Astrocyte (in vitro differentiated cells and primary cell): ENCODE data around the gene SAMM50. TPM values are rescaled to one million over a fixed set of nuclear protein-coding genes. Genes with fewer than 3 reads are reported as not detected.

ENCODE experiments used
- DNase-seq: peaks from one replicate; pipeline ENCODE4 v3.0.0-alpha.2; 2010; ENCODE audit warnings: low read depth
- FAIRE-seq: peaks from 2 replicates; lab custom pipeline; 2011; peaks lifted over from hg19 to GRCh38; lab: Jason Lieb, UNC
- H2AFZ ChIP-seq: 2 replicates; pipeline ENCODE4 v1.6.0; 2012; ENCODE audit warnings: low read depth, low read length, inconsistent platforms
- H3K27ac ChIP-seq: 2 replicates; pipeline ENCODE4 v1.5.1; 2011; ENCODE audit warnings: low read depth, low read length, inconsistent platforms
- H3K27me3 ChIP-seq: 2 replicates; pipeline ENCODE4 v1.6.0; 2011; ENCODE audit warnings: low read length, inconsistent platforms; ENCODE audit not compliant: insufficient read depth
- H3K36me3 ChIP-seq: 2 replicates; pipeline ENCODE4 v1.5.1; 2011; ENCODE audit warnings: low read length, inconsistent platforms; ENCODE audit not compliant: insufficient read depth
- H3K4me1 ChIP-seq: 2 replicates; pipeline ENCODE4 v1.5.1; 2011; ENCODE audit warnings: low read length, inconsistent platforms; ENCODE audit not compliant: insufficient read depth
- H3K4me2 ChIP-seq: 2 replicates; pipeline ENCODE4 v1.6.0; 2012; ENCODE audit warnings: low read length, inconsistent platforms
- H3K4me3 ChIP-seq: 2 replicates; pipeline ENCODE4 v1.5.1; 2011; ENCODE audit warnings: low read depth, mild to moderate bottlenecking, low read length, inconsistent platforms; ENCODE audit not compliant: insufficient read depth
- H3K79me2 ChIP-seq: 2 replicates; pipeline ENCODE4 v1.6.0; 2012; ENCODE audit warnings: mild to moderate bottlenecking, low read length, inconsistent platforms; ENCODE audit not compliant: insufficient read depth
- H3K9ac ChIP-seq: 2 replicates; pipeline ENCODE4 v1.6.0; 2012; ENCODE audit warnings: mild to moderate bottlenecking, low read length, inconsistent platforms
- H3K9me3 ChIP-seq: 2 replicates; pipeline ENCODE4 v1.5.1; 2012; ENCODE audit warnings: low read depth, mild to moderate bottlenecking, low read length, inconsistent platforms; ENCODE audit not compliant: insufficient read depth
- H4K20me1 ChIP-seq: 2 replicates; pipeline ENCODE4 v1.6.0; 2012; ENCODE audit warnings: low read length, inconsistent platforms; ENCODE audit not compliant: insufficient read depth
- H3K27ac Mint-ChIP-seq: one replicate; pipeline ENCODE4 v1.8.0; 2021; ENCODE audit warnings: mild to moderate bottlenecking, mixed read lengths; ENCODE audit not compliant: unreplicated experiment
- H3K27me3 Mint-ChIP-seq: one replicate; pipeline ENCODE4 v1.8.0; 2021; ENCODE audit warnings: low read depth, mixed read lengths; ENCODE audit not compliant: unreplicated experiment
- H3K36me3 Mint-ChIP-seq: one replicate; pipeline ENCODE4 v1.8.0; 2021; ENCODE audit warnings: low read depth, mixed read lengths; ENCODE audit not compliant: unreplicated experiment
- H3K4me1 Mint-ChIP-seq: one replicate; pipeline ENCODE4 v1.8.0; 2021; ENCODE audit warnings: low read depth, mixed read lengths; ENCODE audit not compliant: unreplicated experiment
- H3K4me3 Mint-ChIP-seq: one replicate; pipeline ENCODE4 v1.8.0; 2021; ENCODE audit warnings: mild to moderate bottlenecking, moderate library complexity, mixed read lengths; ENCODE audit not compliant: unreplicated experiment
- H3K9me3 Mint-ChIP-seq: one replicate; pipeline ENCODE4 v1.8.0; 2021; ENCODE audit warnings: mild to moderate bottlenecking, mixed read lengths; ENCODE audit not compliant: unreplicated experiment
- CTCF ChIP-seq: IDR thresholded peaks from 2 replicates; pipeline ENCODE4 v1.5.1; 2011; ENCODE audit warnings: low read depth, mild to moderate bottlenecking, inconsistent platforms, low read length, moderate library complexity; ENCODE audit not compliant: insufficient read depth
- EZH2 ChIP-seq: IDR thresholded peaks from 2 replicates; pipeline ENCODE4 v1.6.1; 2012; ENCODE audit warnings: mild to moderate bottlenecking, low read length, inconsistent platforms; ENCODE audit not compliant: insufficient read depth
- total RNA-seq: library from RNA; stranded (reverse); gene quantifications from 2 replicates; pipeline ENCODE4 v1.2.1, GENCODE V29; 2021

SAMM50 gene
- total RNA-seq, 1 donor from 2014 or later = 63.4 TPM

GRCh38 chr22:44039566-44040171, 84.4 kb downstream of the SAMM50 start:
- Histone ChIP-seq H4K20me1 (peaks cover 10% of the 10 kb centered on the region), H3K79me2 (peaks cover 19% of the 10 kb centered on the region), H3K4me1 (peaks cover 14% of the 10 kb centered on the region), H3K4me2 (no peak overlapping the region), H3K9ac (no peak overlapping the region), H3K27me3 (no peaks in the 10 kb centered on the region), H3K27ac (no peak overlapping the region), H3K4me3 (no peak overlapping the region), H3K36me3 (no peaks in the 10 kb centered on the region), H3K9me3 (no peaks in the 10 kb centered on the region), H2AFZ (no peak overlapping the region)
- no peak overlapping the region for H3K27ac Mint-ChIP-seq
- FAIRE-seq (no peak), DNase-seq (no peak)
- no peak overlapping the region for H3K4me3 Mint-ChIP-seq
- H3K9me3 Mint-ChIP-seq = no peaks in the 10 kb centered on the region
- peaks cover 2% of the 10 kb centered on the region for H3K36me3 Mint-ChIP-seq
- TF ChIP-seq CTCF (no peak), EZH2 (no peak)
- no peaks in the 10 kb centered on the region for H3K27me3 Mint-ChIP-seq
- H3K4me1 Mint-ChIP-seq = peaks cover 14% of the 10 kb centered on the region

GRCh38 chr22:44042249-44043218, 87.3 kb downstream of the SAMM50 start:
- FAIRE-seq (no peak), DNase-seq (peak; percentile 51)
- Histone ChIP-seq H4K20me1 (peaks cover 22% of the 10 kb centered on the region), H3K4me3 (no peak overlapping the region), H2AFZ (no peak overlapping the region), H3K36me3 (no peaks in the 10 kb centered on the region), H3K9me3 (no peaks in the 10 kb centered on the region), H3K9ac (no peak overlapping the region), H3K27ac (no peak overlapping the region), H3K4me2 (no peak overlapping the region), H3K4me1 (peaks cover 12% of the 10 kb centered on the region), H3K79me2 (peaks cover 38% of the 10 kb centered on the region), H3K27me3 (no peaks in the 10 kb centered on the region)
- Mint-ChIP-seq H3K27ac (no peak overlapping the region), H3K36me3 (peaks cover 2% of the 10 kb centered on the region), H3K4me1 (peaks cover 14% of the 10 kb centered on the region), H3K4me3 (no peak overlapping the region), H3K9me3 (no peaks in the 10 kb centered on the region), H3K27me3 (no peaks in the 10 kb centered on the region)
- no peak for TF ChIP-seq CTCF
- no peak for TF ChIP-seq EZH2
